HEK293 (cell line): ENCODE results near the gene SHISAL1.

Experiments
- CTCF ChIA-PET: fragments of 350-600 bp; formaldehyde crosslinking; extraction: SDS; loops from one replicate; lab custom pipeline; 2021; ENCODE audit warnings: antibody characterized with exemption; lab: Yijun Ruan, JAX
- POLR2A ChIA-PET: fragments of 300-600 bp; formaldehyde crosslinking; extraction: SDS; loops from one replicate; lab custom pipeline; 2020; ENCODE audit warnings: antibody characterized with exemption, inconsistent platforms; lab: Yijun Ruan, JAX
- H3K27ac ChIP-seq: fragments of 200-500 bp; sonication (Bioruptor generic); 2 replicates; pipeline ENCODE4 v1.5.1; 2014; ENCODE audit warnings: low read depth, low read length, control low read depth, inconsistent platforms; ENCODE audit errors: extremely low read depth
- H3K36me3 ChIP-seq, 2 experiments: fragments of 200-500 bp in 1 of 2; sonication (Bioruptor generic) in 1 of 2; 1 replicate in 1 of 2; 2 replicates in 1 of 2; pipeline ENCODE4 v1.5.1; 2014 to 2017; ENCODE audit warnings: inconsistent platforms in 2 of 2, low read length in 2 of 2; ENCODE audit not compliant: control insufficient read depth in 2 of 2, insufficient read depth in 1 of 2
- H3K4me1 ChIP-seq: fragments of 200-500 bp; sonication (Bioruptor generic); 2 replicates; pipeline ENCODE4 v1.5.1; 2014; ENCODE audit warnings: mild to moderate bottlenecking, low read length, inconsistent platforms; ENCODE audit not compliant: control insufficient read depth, insufficient read depth
- H3K4me3 ChIP-seq: 2 replicates; pipeline ENCODE4 v1.5.1; 2011; ENCODE audit warnings: low read depth, mild to moderate bottlenecking, control low read depth, low read length, moderate library complexity
- H3K9me3 ChIP-seq: fragments of 200-500 bp; sonication (Bioruptor generic); 2 replicates; pipeline ENCODE4 v1.5.1; 2014; ENCODE audit warnings: low read depth, low read length, inconsistent platforms; ENCODE audit not compliant: control insufficient read depth, insufficient read depth
- CTCF ChIP-seq: fragments of 450-650 bp; formaldehyde crosslinking; IDR thresholded peaks from 2 replicates; pipeline ENCODE4 v1.5.1; 2016; ENCODE audit warnings: missing biosample characterization, missing genetic modification characterization
- GFI1B ChIP-seq: fragments of 450-650 bp; formaldehyde crosslinking; IDR thresholded peaks from 2 replicates; pipeline ENCODE4 v1.5.1; 2016; ENCODE audit warnings: missing biosample characterization, missing genetic modification characterization
- GLIS2 ChIP-seq: fragments of 450-650 bp; formaldehyde crosslinking; IDR thresholded peaks from 2 replicates; pipeline ENCODE4 v1.5.1; 2016; ENCODE audit warnings: missing biosample characterization, missing genetic modification characterization
- KLF17 ChIP-seq: fragments of 450-650 bp; formaldehyde crosslinking; IDR thresholded peaks from 2 replicates; pipeline ENCODE4 v1.5.1; 2016; ENCODE audit warnings: missing biosample characterization, missing genetic modification characterization
- SP2 ChIP-seq: fragments of 450-650 bp; formaldehyde crosslinking; IDR thresholded peaks from 2 replicates; pipeline ENCODE4 v1.5.1; 2016; ENCODE audit warnings: missing biosample characterization, missing genetic modification characterization
- SP3 ChIP-seq: fragments of 450-650 bp; formaldehyde crosslinking; IDR thresholded peaks from 2 replicates; pipeline ENCODE4 v1.5.1; 2016; ENCODE audit warnings: missing biosample characterization, missing genetic modification characterization
- ZBTB1 ChIP-seq: fragments of 450-650 bp; formaldehyde crosslinking; IDR thresholded peaks from 2 replicates; pipeline ENCODE4 v1.5.1; 2016; ENCODE audit warnings: missing biosample characterization, missing genetic modification characterization
- ZBTB17 ChIP-seq: fragments of 450-650 bp; formaldehyde crosslinking; IDR thresholded peaks from 2 replicates; pipeline ENCODE4 v1.5.1; 2016; ENCODE audit warnings: missing biosample characterization, missing genetic modification characterization
- ZIC2 ChIP-seq: fragments of 450-650 bp; formaldehyde crosslinking; IDR thresholded peaks from 2 replicates; pipeline ENCODE4 v1.5.1; 2016; ENCODE audit warnings: missing biosample characterization, missing genetic modification characterization
- ZNF132 ChIP-seq: fragments of 450-650 bp; formaldehyde crosslinking; IDR thresholded peaks from 2 replicates; pipeline ENCODE4 v1.5.1; 2017; ENCODE audit warnings: missing biosample characterization, missing genetic modification characterization, borderline replicate concordance
- ZNF2 ChIP-seq: fragments of 450-650 bp; formaldehyde crosslinking; IDR thresholded peaks from 2 replicates; pipeline ENCODE4 v1.5.1; 2016; ENCODE audit warnings: missing biosample characterization, missing genetic modification characterization
- ZNF211 ChIP-seq: fragments of 450-650 bp; formaldehyde crosslinking; IDR thresholded peaks from 2 replicates; pipeline ENCODE4 v1.5.1; 2016; ENCODE audit warnings: low read depth, missing biosample characterization, missing genetic modification characterization
- ZNF223 ChIP-seq: fragments of 450-650 bp; formaldehyde crosslinking; IDR thresholded peaks from 2 replicates; pipeline ENCODE4 v1.5.1; 2016; ENCODE audit warnings: missing biosample characterization, missing genetic modification characterization
- ZNF239 ChIP-seq: fragments of 450-650 bp; formaldehyde crosslinking; IDR thresholded peaks from 2 replicates; pipeline ENCODE4 v1.5.1; 2016; ENCODE audit warnings: missing biosample characterization, missing genetic modification characterization
- ZNF37A ChIP-seq: fragments of 450-650 bp; IDR thresholded peaks from 2 replicates; pipeline ENCODE4 v1.5.1; 2018; ENCODE audit warnings: missing biosample characterization, missing genetic modification characterization
- ZNF391 ChIP-seq: fragments of 450-650 bp; formaldehyde crosslinking; IDR thresholded peaks from 2 replicates; pipeline ENCODE4 v1.5.1; 2016; ENCODE audit warnings: low read depth, missing biosample characterization, missing genetic modification characterization, borderline replicate concordance
- ZNF449 ChIP-seq: fragments of 450-650 bp; formaldehyde crosslinking; IDR thresholded peaks from 2 replicates; pipeline ENCODE4 v1.5.1; 2017; ENCODE audit warnings: missing biosample characterization, mild to moderate bottlenecking, missing genetic modification characterization, moderate library complexity
- ZNF501 ChIP-seq: fragments of 450-650 bp; formaldehyde crosslinking; IDR thresholded peaks from 2 replicates; pipeline ENCODE4 v1.5.1; 2016; ENCODE audit warnings: missing biosample characterization, missing genetic modification characterization
- ZNF518A ChIP-seq: fragments of 450-650 bp; formaldehyde crosslinking; conservative IDR thresholded peaks from 2 replicates; pipeline ENCODE4 v1.5.1; 2016; ENCODE audit warnings: low read depth, missing biosample characterization, missing genetic modification characterization
- ZNF621 ChIP-seq: fragments of 450-650 bp; formaldehyde crosslinking; IDR thresholded peaks from 2 replicates; pipeline ENCODE4 v1.5.1; 2017; ENCODE audit warnings: missing biosample characterization, missing genetic modification characterization
- ZNF626 ChIP-seq: fragments of 450-650 bp; sonication (Bioruptor Pico); formaldehyde crosslinking; IDR thresholded peaks from 2 replicates; pipeline ENCODE4 v1.5.1; 2018; ENCODE audit warnings: missing biosample characterization, missing genetic modification characterization, inconsistent platforms
- ZNF777 ChIP-seq: fragments of 450-650 bp; formaldehyde crosslinking; IDR thresholded peaks from 2 replicates; pipeline ENCODE4 v1.5.1; 2017; ENCODE audit warnings: missing biosample characterization, missing genetic modification characterization, borderline replicate concordance
- ZNF830 ChIP-seq: fragments of 450-650 bp; IDR thresholded peaks from 2 replicates; pipeline ENCODE4 v1.5.0; 2018; ENCODE audit warnings: missing biosample characterization, missing genetic modification characterization, low read depth, mild to moderate bottlenecking, moderate library complexity

Gene SHISAL1

GRCh38 chr22:44305888-44306287, 6.9 kb downstream of the SHISAL1 start (continued):
- TF ChIP-seq ZNF621 (tag by site-specific recombination) (no peak), ZBTB17 (no peak), ZNF626 (tag by site-specific recombination) (no peak)

GRCh38 chr22:44305455-44305854, 7.3 kb downstream of the SHISAL1 start:
- no peaks in the 10 kb centered on the region for H3K36me3 ChIP-seq
- H3K27ac ChIP-seq, result no peak overlapping the region
- H3K9me3 ChIP-seq, result no peaks in the 10 kb centered on the region
- H3K4me1 ChIP-seq, result no peaks in the 10 kb centered on the region; the same call in 1 of the 2 replicates
- no peak overlapping the region for H3K4me3 ChIP-seq
- POLR2A ChIA-PET, result no interaction called here
- TF ChIP-seq ZNF132 (tag by site-specific recombination) (no peak), GFI1B (tag by site-specific recombination) (no peak), ZBTB1 (tag by site-specific recombination) (no peak)
- TF ChIP-seq, all 188 proteins: peak for 0
- CTCF ChIA-PET, result interaction anchor here (0.5 to 0.6 kb wide), 2 partner anchors 11 to 672 kb away, joined by 4 to 5 read pairs; no protein-coding TSS in a partner anchor

GRCh38 chr22:44304911-44305310, 7.8 kb downstream of the SHISAL1 start:
- no peaks in the 10 kb centered on the region for H3K9me3 ChIP-seq
- ChIA-PET CTCF (interaction anchor here (0.6 kb wide), 1 partner anchor 12 kb away, joined by 4 read pairs; no protein-coding TSS in a partner anchor), POLR2A (no interaction called here)
- H3K27ac ChIP-seq, result no peak overlapping the region
- H3K4me1 ChIP-seq, result no peaks in the 10 kb centered on the region; the same call in 1 of the 2 replicates
- H3K36me3 ChIP-seq, result no peaks in the 10 kb centered on the region
- no peak overlapping the region for H3K4me3 ChIP-seq
- TF ChIP-seq ZIC2 (tag by site-specific recombination), result no peak
- TF ChIP-seq ZNF239, result no peak
- no peak for TF ChIP-seq SP2
- TF ChIP-seq ZNF211, result no peak
- no peak for TF ChIP-seq ZNF518A
- no peak for TF ChIP-seq ZNF449 (tag by site-specific recombination)
- no peak for TF ChIP-seq GLIS2
- no peak for TF ChIP-seq ZNF2 (tag by site-specific recombination)
- TF ChIP-seq ZNF501, result no peak
- TF ChIP-seq ZNF830, result no peak
- TF ChIP-seq KLF17 (tag by site-specific recombination), result no peak
- TF ChIP-seq SP3 (tag by site-specific recombination), result no peak
- no peak for TF ChIP-seq CTCF (tag by site-specific recombination)
- no peak for TF ChIP-seq ZNF391 (tag by site-specific recombination)
- no peak for TF ChIP-seq ZNF777 (tag by site-specific recombination)
- no peak for TF ChIP-seq ZNF223 (tag by site-specific recombination)
- TF ChIP-seq ZNF37A (tag by site-specific recombination), result no peak
